HepG2 (cell line): ENCODE data around the gene CCDC158. TPM values are rescaled to one million over a fixed set of nuclear protein-coding genes. Genes with fewer than 3 reads are reported as not detected.

Experiments used
- CEBPG ChIP-seq: IDR thresholded peaks from 2 replicates; pipeline ENCODE4 v1.6.1; 2016
- FOXP1 ChIP-seq, 2 experiments: fragments of 450-650 bp in 1 of 2; IDR thresholded peaks; 2 replicates each; pipeline ENCODE4 v1.6.1; 2017 to 2018; ENCODE audit warnings: antibody characterized with exemption in 1 of 2
- HES4 ChIP-seq: sonication (generic); formaldehyde crosslinking; IDR thresholded peaks from 2 replicates; pipeline ENCODE4 v1.9.0; 2021; ENCODE audit warnings: mild to moderate bottlenecking, missing genetic modification reagents, borderline replicate concordance
- SPEN ChIP-seq: sonication (generic); formaldehyde crosslinking; IDR thresholded peaks from 2 replicates; pipeline ENCODE4 v1.5.1; 2020; ENCODE audit warnings: low read depth, mild to moderate bottlenecking, missing genetic modification reagents
- TBX3 ChIP-seq: fragments of 450-650 bp; IDR thresholded peaks from 2 replicates; pipeline ENCODE4 v1.6.1; 2017; ENCODE audit warnings: antibody characterized with exemption, mild to moderate bottlenecking, inconsistent platforms, borderline replicate concordance
- ZNF30 ChIP-seq: sonication (generic); formaldehyde crosslinking; IDR thresholded peaks from 2 replicates; pipeline ENCODE4 v1.5.0; 2020; ENCODE audit warnings: mild to moderate bottlenecking, missing genetic modification reagents
- ZNF790 ChIP-seq: sonication (generic); formaldehyde crosslinking; IDR thresholded peaks from 2 replicates; pipeline ENCODE4 v1.8.0; 2022; ENCODE audit warnings: missing genetic modification reagents, mild to moderate bottlenecking, borderline replicate concordance
- polyA plus RNA-seq, 8 experiments: library from polyadenylated mRNA; depleted of rRNA in 3 of 8; stranded (reverse) in 7 of 8; unstranded in 1 of 8; fragments of >200 nt; fragmentation: Illumina TruSeq in 4 of 8; extraction: Trizol in 4 of 8; gene quantifications; 2 replicates each; pipeline versions ENCODE4 v1.2.1 to v1.2.3, GENCODE V29; 2011 to 2016; ENCODE audit warnings: low read depth in 4 of 8, missing spikeins in 1 of 8, mixed read lengths in 1 of 8; ENCODE audit not compliant: insufficient read depth in 1 of 8
- total RNA-seq, 5 experiments: library from RNA; depleted of rRNA; stranded (reverse); fragments of >200 nt; fragmentation: Illumina TruSeq; extraction: Trizol; gene quantifications; 2 replicates each; pipeline ENCODE4 v1.2.3, GENCODE V29; 2016; ENCODE audit warnings: low read depth in 1 of 5
- TF ChIP-seq, protein P1 (sequence below): sonication (generic); formaldehyde crosslinking; IDR thresholded peaks from 2 replicates; pipeline ENCODE4 v1.8.1; 2023; ENCODE audit warnings: missing genetic modification reagents, mild to moderate bottlenecking, borderline replicate concordance
- TF ChIP-seq, protein P2 (sequence below): IDR thresholded peaks from 2 replicates; pipeline ENCODE4 v1.6.1; 2016; ENCODE audit warnings: missing biosample characterization, missing genetic modification reagents, low read depth
- TF ChIP-seq, protein P3 (sequence below): sonication (generic); formaldehyde crosslinking; IDR thresholded peaks from 2 replicates; pipeline ENCODE4 v1.8.1; 2023; ENCODE audit warnings: mild to moderate bottlenecking, missing genetic modification reagents
- TF ChIP-seq, protein P4 (sequence below): sonication (generic); formaldehyde crosslinking; IDR thresholded peaks from 2 replicates; pipeline ENCODE4 v1.4.0; 2020; ENCODE audit warnings: missing genetic modification reagents
- TF ChIP-seq, protein P5 (sequence below): sonication (generic); formaldehyde crosslinking; IDR thresholded peaks from 2 replicates; pipeline ENCODE4 v1.5.1; 2020; ENCODE audit warnings: missing genetic modification reagents, mild to moderate bottlenecking, borderline replicate concordance
- TF ChIP-seq, protein P6 (sequence below): sonication (generic); formaldehyde crosslinking; IDR thresholded peaks from 2 replicates; pipeline ENCODE4 v1.4.0; 2020; ENCODE audit warnings: missing genetic modification reagents
- TF ChIP-seq, protein P7 (sequence below): fragments of 450-650 bp; IDR thresholded peaks from 2 replicates; pipeline ENCODE4 v1.6.1; 2017; ENCODE audit warnings: mild to moderate bottlenecking
- TF ChIP-seq, protein P8 (sequence below): sonication (generic); formaldehyde crosslinking; conservative IDR thresholded peaks from 2 replicates; pipeline ENCODE4 v1.4.0; 2020; ENCODE audit warnings: missing genetic modification reagents
- TF ChIP-seq, protein P9 (sequence below): sonication (generic); formaldehyde crosslinking; IDR thresholded peaks from 2 replicates; pipeline ENCODE4 v1.5.0; 2020; ENCODE audit warnings: missing genetic modification reagents

Gene CCDC158
- total and polyA plus RNA-seq, 2 of the 13 experiments (the other 11 are each of a cell fraction or from before 2014, with no cell fraction given): not detected

DNA sequence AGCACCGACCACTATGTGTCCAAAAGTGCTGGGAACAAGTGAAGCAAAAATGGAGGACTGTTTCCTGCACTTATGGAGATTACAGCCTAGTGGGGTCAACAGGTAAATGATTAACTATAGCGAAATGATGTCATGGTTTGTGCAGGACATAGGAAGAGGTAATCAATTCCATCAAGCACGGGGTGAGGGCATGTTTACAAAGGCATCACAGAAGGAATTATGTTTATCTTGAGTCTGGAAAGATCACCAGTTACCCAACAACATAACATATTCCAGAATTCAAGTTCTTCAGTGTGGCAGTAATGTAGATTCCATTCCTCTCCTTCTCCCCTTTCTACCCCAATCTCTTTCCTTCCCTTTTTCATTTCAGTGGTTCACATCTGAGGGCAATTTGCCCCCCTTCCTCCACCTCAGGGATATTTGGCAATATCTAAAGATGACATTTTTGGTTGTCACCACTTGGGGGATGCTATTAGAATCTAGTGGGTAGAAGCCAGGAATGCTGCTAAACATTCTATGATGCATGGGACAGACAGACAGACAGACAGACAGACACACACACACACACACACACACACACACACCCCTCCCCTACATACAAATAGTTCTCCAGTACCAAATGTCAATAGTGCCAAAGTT is 145.3 kb downstream of the CCDC158 start (continued):
- TF ChIP-seq FOXP1 (IDR thresholded peaks at IDR 0.05): peak; percentile 48; the same call in 1 of the 2 replicates
- peak; percentile 92 for TF ChIP-seq FOXP1 (CRISPR knock-in tag; IDR thresholded peaks at IDR 0.05)
- TF ChIP-seq CEBPG: 0 out of 2 replicates have a peak, but pooled peaks have one; percentile 25
- TF ChIP-seq, protein P1, sequence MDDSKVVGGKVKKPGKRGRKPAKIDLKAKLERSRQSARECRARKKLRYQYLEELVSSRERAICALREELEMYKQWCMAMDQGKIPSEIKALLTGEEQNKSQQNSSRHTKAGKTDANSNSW: no peak
- TF ChIP-seq SPEN (CRISPR knock-in tag): no peak
- TF ChIP-seq, protein P2, sequence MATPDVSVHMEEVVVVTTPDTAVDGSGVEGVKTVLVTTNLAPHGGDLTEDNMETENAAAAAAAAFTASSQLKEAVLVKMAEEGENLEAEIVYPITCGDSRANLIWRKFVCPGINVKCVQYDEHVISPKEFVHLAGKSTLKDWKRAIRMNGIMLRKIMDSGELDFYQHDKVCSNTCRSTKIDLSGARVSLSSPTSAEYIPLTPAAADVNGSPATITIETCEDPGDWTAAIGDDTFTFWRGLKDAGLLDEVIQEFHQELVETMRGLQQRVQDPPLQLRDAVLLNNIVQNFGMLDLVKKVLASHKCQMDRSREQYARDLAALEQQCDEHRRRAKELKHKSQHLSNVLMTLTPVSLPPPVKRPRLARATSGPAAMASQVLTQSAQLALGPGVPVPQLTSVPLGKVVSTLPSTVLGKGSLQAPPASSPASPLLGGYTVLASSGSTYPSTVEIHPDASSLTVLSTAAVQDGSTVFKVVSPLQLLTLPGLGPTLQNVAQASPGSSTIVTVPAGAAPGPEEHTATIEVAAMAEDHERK (CRISPR knock-in tag): no peak
- no peak for TF ChIP-seq ZNF790
- TF ChIP-seq, protein P3, sequence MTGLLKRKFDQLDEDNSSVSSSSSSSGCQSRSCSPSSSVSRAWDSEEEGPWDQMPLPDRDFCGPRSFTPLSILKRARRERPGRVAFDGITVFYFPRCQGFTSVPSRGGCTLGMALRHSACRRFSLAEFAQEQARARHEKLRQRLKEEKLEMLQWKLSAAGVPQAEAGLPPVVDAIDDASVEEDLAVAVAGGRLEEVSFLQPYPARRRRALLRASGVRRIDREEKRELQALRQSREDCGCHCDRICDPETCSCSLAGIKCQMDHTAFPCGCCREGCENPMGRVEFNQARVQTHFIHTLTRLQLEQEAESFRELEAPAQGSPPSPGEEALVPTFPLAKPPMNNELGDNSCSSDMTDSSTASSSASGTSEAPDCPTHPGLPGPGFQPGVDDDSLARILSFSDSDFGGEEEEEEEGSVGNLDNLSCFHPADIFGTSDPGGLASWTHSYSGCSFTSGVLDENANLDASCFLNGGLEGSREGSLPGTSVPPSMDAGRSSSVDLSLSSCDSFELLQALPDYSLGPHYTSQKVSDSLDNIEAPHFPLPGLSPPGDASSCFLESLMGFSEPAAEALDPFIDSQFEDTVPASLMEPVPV (CRISPR knock-in tag): no peak
- TF ChIP-seq, protein P4, sequence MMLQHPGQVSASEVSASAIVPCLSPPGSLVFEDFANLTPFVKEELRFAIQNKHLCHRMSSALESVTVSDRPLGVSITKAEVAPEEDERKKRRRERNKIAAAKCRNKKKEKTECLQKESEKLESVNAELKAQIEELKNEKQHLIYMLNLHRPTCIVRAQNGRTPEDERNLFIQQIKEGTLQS (CRISPR knock-in tag): 0 out of 2 replicates have a peak, but pooled peaks have one; percentile 26
- TF ChIP-seq, protein P5, sequence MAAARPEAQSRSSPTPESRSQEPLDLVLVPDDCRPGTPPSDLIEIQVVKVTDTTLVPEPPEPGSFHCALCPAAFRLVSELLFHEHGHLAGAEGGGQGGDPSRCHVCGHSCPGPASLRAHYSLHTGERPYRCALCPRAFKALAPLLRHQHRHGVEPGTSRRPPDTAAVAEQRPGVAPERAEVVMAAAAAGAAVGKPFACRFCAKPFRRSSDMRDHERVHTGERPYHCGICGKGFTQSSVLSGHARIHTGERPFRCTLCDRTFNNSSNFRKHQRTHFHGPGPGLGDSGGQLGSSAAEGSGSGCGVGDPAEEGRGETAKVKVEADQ (CRISPR knock-in tag): no peak
- TF ChIP-seq HES4: no peak
- TF ChIP-seq, protein P6, sequence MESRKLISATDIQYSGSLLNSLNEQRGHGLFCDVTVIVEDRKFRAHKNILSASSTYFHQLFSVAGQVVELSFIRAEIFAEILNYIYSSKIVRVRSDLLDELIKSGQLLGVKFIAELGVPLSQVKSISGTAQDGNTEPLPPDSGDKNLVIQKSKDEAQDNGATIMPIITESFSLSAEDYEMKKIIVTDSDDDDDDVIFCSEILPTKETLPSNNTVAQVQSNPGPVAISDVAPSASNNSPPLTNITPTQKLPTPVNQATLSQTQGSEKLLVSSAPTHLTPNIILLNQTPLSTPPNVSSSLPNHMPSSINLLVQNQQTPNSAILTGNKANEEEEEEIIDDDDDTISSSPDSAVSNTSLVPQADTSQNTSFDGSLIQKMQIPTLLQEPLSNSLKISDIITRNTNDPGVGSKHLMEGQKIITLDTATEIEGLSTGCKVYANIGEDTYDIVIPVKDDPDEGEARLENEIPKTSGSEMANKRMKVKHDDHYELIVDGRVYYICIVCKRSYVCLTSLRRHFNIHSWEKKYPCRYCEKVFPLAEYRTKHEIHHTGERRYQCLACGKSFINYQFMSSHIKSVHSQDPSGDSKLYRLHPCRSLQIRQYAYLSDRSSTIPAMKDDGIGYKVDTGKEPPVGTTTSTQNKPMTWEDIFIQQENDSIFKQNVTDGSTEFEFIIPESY: no peak
- no peak for TF ChIP-seq ZNF30
- TF ChIP-seq TBX3: no peak
- TF ChIP-seq, protein P7, sequence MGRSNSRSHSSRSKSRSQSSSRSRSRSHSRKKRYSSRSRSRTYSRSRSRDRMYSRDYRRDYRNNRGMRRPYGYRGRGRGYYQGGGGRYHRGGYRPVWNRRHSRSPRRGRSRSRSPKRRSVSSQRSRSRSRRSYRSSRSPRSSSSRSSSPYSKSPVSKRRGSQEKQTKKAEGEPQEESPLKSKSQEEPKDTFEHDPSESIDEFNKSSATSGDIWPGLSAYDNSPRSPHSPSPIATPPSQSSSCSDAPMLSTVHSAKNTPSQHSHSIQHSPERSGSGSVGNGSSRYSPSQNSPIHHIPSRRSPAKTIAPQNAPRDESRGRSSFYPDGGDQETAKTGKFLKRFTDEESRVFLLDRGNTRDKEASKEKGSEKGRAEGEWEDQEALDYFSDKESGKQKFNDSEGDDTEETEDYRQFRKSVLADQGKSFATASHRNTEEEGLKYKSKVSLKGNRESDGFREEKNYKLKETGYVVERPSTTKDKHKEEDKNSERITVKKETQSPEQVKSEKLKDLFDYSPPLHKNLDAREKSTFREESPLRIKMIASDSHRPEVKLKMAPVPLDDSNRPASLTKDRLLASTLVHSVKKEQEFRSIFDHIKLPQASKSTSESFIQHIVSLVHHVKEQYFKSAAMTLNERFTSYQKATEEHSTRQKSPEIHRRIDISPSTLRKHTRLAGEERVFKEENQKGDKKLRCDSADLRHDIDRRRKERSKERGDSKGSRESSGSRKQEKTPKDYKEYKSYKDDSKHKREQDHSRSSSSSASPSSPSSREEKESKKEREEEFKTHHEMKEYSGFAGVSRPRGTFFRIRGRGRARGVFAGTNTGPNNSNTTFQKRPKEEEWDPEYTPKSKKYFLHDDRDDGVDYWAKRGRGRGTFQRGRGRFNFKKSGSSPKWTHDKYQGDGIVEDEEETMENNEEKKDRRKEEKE: no peak
- TF ChIP-seq, protein P8, sequence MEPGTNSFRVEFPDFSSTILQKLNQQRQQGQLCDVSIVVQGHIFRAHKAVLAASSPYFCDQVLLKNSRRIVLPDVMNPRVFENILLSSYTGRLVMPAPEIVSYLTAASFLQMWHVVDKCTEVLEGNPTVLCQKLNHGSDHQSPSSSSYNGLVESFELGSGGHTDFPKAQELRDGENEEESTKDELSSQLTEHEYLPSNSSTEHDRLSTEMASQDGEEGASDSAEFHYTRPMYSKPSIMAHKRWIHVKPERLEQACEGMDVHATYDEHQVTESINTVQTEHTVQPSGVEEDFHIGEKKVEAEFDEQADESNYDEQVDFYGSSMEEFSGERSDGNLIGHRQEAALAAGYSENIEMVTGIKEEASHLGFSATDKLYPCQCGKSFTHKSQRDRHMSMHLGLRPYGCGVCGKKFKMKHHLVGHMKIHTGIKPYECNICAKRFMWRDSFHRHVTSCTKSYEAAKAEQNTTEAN (CRISPR knock-in tag): no peak
- TF ChIP-seq, protein P9, sequence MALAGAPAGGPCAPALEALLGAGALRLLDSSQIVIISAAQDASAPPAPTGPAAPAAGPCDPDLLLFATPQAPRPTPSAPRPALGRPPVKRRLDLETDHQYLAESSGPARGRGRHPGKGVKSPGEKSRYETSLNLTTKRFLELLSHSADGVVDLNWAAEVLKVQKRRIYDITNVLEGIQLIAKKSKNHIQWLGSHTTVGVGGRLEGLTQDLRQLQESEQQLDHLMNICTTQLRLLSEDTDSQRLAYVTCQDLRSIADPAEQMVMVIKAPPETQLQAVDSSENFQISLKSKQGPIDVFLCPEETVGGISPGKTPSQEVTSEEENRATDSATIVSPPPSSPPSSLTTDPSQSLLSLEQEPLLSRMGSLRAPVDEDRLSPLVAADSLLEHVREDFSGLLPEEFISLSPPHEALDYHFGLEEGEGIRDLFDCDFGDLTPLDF (CRISPR knock-in tag): no peak
